Upper lobe of left lung (tissue), 4 donors: Measurements from ENCODE around the gene DDAH1.

Experiments
- CTCF ChIP-seq, 6 experiments: fragments of 450-650 bp in 4 of 6; fragments of 200-600 bp in 2 of 6; sonication (generic) in 2 of 6; IDR thresholded peaks; one replicate each; pipeline ENCODE4 v1.5.1; 2016 to 2019; ENCODE audit warnings: antibody characterized with exemption in 6 of 6
- EP300 ChIP-seq, 4 donors: sonication (generic); formaldehyde crosslinking; IDR thresholded peaks; one replicate each; pipeline ENCODE4 v1.5.1; 2017; ENCODE audit warnings: antibody characterized with exemption in 4 of 4, control low read depth in 2 of 4
- POLR2A ChIP-seq, 4 donors: fragments of 450-650 bp; IDR thresholded peaks; one replicate each; pipeline ENCODE4 v1.5.1; 2016 to 2017; ENCODE audit warnings: antibody characterized with exemption in 4 of 4, mild to moderate bottlenecking in 2 of 4
- POLR2AphosphoS5 ChIP-seq, 2 donors: sonication (generic); formaldehyde crosslinking; IDR thresholded peaks; one replicate each; pipeline ENCODE4 v1.5.1; 2017; ENCODE audit warnings: antibody characterized with exemption in 2 of 2

GRCh38 chr1:85374160-85374559 is 90.8 kb downstream of the DDAH1 start:
- TF ChIP-seq POLR2AphosphoS5 (IDR thresholded peaks at IDR 0.05): no peak
- TF ChIP-seq POLR2A (IDR thresholded peaks at IDR 0.05): no peak
- no peak for TF ChIP-seq CTCF (IDR thresholded peaks at IDR 0.05)
- TF ChIP-seq EP300 (IDR thresholded peaks at IDR 0.05): no peak
